ENCODE data around the gene SPAG6. TPM values are rescaled to one million over a fixed set of nuclear protein-coding genes. Genes with fewer than 3 reads are reported as not detected.

Gene SPAG6
- total and polyA plus RNA-seq, 8 donors, result 0.08 to 1.3 (median 0.41) TPM; not detected in 1

DNA sequence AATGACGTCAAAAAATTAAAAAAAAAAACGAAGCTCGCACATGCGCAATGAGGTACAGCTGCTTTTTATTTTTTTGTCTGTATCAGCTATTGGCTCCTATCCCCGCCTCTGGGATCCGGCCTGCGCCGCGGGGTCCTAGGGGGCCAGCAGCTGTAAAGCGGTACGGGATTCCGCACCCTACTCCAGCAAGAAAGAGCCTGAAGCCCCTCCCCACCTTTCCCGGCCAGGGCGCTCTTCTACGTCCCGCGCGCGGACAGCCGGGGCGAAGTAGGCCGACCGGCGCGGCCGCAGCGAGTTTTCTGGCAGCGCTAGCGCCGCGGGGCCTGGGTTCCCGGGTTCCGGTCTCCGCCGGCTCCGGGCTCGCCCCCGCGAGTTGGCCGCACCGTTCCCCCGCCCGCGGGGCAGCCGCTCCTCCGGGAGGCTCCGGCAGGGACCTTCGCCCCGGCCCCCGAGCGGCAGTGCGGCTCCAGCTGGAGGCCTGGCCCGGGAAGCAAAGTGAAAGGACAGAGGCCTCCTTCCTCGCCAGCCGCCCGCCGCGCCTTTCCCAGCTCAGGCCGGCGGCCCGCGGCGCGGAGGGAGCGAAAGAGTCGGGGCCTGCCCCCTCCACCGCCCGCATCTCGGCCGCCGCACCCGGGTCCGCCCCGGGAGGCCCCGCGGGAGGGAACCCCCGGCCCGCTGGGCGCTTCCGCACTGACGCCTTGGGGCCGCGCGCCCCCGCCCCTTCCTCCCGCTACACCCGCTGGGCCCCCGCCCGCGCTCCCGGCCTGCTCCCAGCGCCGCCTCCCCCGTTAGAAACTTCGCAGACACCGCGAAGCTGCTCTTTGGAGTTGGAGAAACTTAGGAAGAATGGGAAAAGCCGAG is 4.7 kb upstream of the SPAG6 start:
- peak overlapping the region; percentile 73 to 90 (median 82) for H3K4me3 ChIP-seq
- peaks cover 0 to 20% (median 4%) of the 10 kb centered on the region in 3 donors for H3K4me1 ChIP-seq
- no peak for TF ChIP-seq CTCF (IDR thresholded peaks at IDR 0.05)
- peak; percentile 57 to 87 (median 72) for DNase-seq
- peaks cover 4 to 79% (median 55%) of the 10 kb centered on the region in 4 donors for H3K27me3 ChIP-seq
- H3K36me3 ChIP-seq, result no peaks in the 10 kb centered on the region
- peak; percentile 78 to 83 (median 81) for ATAC-seq
- FAIRE-seq, result no peak
- peak overlapping the region; percentile 92 to 98 (median 94) for H3K27ac ChIP-seq
- intact Hi-C loops (cut with DNase I), result no loop called here
- WGBS, 2 donors, result 1% methylated on average over 54 to 98 of the region's 98 CpGs
- H3K9me3 ChIP-seq, result no peaks in the 10 kb centered on the region

GRCh38 chr10:22341190-22341925 is 3.9 kb upstream of the SPAG6 start:
- intact Hi-C loops (cut with DNase I), result no loop called here
- DNase-seq, result peak in 2 of 6 donors; percentile 75 to 87
- FAIRE-seq, result no peak
- peak; percentile 27 to 51 (median 46) for ATAC-seq
- WGBS, 2 donors, result 3 to 5% methylated on average over 40 of the region's 40 CpGs
- peaks cover 4 to 75% (median 56%) of the 10 kb centered on the region in 4 donors for H3K27me3 ChIP-seq
- peaks cover 0 to 12% (median 4%) of the 10 kb centered on the region in 3 donors for H3K4me1 ChIP-seq
- H3K4me3 ChIP-seq, result peak overlapping the region; percentile 73 to 90 (median 82)
- no peaks in the 10 kb centered on the region for H3K9me3 ChIP-seq
- H3K36me3 ChIP-seq, result no peaks in the 10 kb centered on the region
- peak overlapping the region; percentile 92 to 98 (median 94) for H3K27ac ChIP-seq
- no peak for TF ChIP-seq CTCF (IDR thresholded peaks at IDR 0.05)

DNA sequence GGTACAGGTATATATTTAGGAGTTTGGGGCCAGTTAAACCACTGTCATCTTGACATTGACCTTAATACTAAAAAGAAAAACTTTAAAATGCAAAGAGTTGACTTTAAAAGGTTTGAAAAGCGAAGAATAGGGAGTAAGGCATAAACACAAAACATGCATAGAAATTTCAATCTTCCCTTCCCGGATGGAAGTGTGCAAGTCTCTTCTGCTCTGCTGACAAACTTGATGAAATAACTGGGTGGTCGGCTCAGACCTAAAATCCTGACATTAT is 3.4 kb upstream of the SPAG6 start:
- TF ChIP-seq CTCF (IDR thresholded peaks at IDR 0.05), result no peak
- intact Hi-C loops (cut with DNase I), result no loop called here
- DNase-seq (no peak), ATAC-seq (no peak), FAIRE-seq (no peak)
- peaks cover 4 to 75% (median 55%) of the 10 kb centered on the region in 4 donors for H3K27me3 ChIP-seq
- WGBS, 2 donors, result 57 to 63% methylated on average over 3 of the region's 3 CpGs
- peaks cover 0 to 11% (median 4%) of the 10 kb centered on the region in 3 donors for H3K4me1 ChIP-seq
- H3K27ac ChIP-seq, result no peak overlapping the region
- H3K9me3 ChIP-seq, result no peaks in the 10 kb centered on the region
- no peak overlapping the region for H3K4me3 ChIP-seq
- H3K36me3 ChIP-seq, result no peaks in the 10 kb centered on the region

- Histone ChIP-seq H3K27ac (no peak overlapping the region), H3K4me3 (no peak overlapping the region), H3K9me3 (no peaks in the 10 kb centered on the region), H3K27me3 (peaks cover 3 to 77% (median 53%) of the 10 kb centered on the region in 4 donors), H3K4me1 (peaks cover 0 to 11% (median 4%) of the 10 kb centered on the region in 3 donors), H3K36me3 (no peaks in the 10 kb centered on the region)
- WGBS, 2 donors, result 49 to 53% methylated on average over 3 of the region's 3 CpGs
- intact Hi-C loops (cut with DNase I), result no loop called here
- no peak for TF ChIP-seq CTCF (IDR thresholded peaks at IDR 0.05)
- DNase-seq, result no peak
- ATAC-seq, result no peak
- no peak for FAIRE-seq
Measured at GRCh38 chr10:22342421-22342820, 2.9 kb upstream of the SPAG6 start.

Data from pancreas (tissue), 10 donors.